NCI-H1417 (cell line): ENCODE results near the gene TMEM212.
A peak's percentile ranks its signal among the peaks of the same experiment; 100 is the strongest.
"Not testable (repeated sequence)": the region's sequence is repeated elsewhere in the genome, so short reads cannot be mapped to it uniquely, and the experiment has no call there.

Experiments
- DNase-seq, 3 experiments: peaks; one replicate each; lab custom pipeline; 2025; lab: John Stamatoyannopoulos, UW

TMEM212 gene

DNA sequence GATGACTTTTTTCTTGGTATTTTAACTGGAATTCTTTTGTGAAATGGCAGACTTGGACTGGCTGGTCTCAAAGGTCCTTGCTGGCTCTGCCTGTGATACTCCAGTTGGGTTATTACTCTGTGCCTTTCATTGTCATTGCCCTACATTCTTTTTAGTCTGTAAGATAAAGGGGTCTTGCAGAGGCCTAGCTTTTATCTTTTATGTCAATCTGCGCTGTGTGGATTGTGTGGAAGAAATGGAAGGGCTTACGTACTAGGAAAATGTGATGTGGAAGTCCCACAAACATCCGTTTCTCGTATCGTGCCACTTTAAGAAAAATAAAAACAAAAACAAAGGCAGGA lies 8.7 kb upstream of the TMEM212 start:
- DNase-seq, result no peak

DNA sequence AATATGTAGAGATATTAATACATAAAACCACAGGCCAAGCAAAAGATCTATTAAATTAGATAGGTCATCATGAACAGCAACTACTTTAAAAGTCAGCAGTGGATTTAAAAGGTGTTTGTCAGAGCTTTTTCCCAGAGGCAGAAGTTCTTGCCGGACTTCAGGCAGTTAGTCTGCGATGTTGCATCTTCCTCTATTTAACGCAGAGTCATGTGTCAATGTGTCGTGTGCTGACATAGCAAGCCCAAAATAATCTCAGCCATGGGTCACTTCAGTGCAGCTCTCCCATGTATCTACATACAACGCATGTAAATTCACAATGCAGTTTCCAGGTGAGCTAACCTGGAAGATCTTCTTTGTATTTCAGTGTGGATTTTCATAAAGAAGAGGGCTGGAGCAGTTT lies 8.0 kb upstream of the TMEM212 start:
- DNase-seq, result no peak

DNA sequence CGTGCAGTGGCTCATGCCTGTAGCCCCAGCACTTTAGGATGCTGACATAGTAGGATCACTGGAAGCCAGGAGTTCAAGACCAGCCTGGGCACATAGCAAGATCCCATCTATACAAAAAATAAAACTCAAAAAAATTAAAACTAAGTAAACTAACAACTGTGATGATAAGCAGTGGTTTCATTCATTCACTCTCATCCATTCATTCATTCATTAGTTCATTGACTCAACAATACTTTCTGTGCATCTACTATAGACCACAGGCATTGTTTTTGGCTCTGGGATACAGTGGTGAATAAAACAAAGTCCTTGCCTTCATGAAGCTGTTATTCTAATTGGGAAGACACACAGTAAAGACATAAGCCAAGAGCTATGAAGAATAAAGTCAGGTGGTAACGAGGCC lies 7.5 kb upstream of the TMEM212 start:
- DNase-seq, result no peak

DNA sequence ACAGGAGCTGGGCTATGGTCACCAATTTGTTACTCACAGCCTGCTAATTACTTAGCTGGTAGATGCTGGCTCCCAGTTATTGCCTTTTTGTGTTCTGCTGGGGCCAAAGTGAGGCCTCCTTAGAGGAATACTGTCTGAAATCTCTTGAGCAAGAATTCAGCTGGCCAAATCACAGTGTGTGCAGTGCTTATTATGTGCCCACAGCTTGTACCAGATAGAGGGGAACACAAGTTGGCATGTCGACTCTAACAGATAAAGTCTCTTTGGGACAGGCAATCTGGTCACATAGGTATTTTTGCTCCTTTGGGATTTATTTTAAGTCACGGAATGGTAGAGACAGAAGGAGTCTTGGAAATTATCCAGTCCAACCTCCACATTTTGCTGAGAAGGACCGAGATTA lies 6.3 kb upstream of the TMEM212 start:
- no peak for DNase-seq

DNA sequence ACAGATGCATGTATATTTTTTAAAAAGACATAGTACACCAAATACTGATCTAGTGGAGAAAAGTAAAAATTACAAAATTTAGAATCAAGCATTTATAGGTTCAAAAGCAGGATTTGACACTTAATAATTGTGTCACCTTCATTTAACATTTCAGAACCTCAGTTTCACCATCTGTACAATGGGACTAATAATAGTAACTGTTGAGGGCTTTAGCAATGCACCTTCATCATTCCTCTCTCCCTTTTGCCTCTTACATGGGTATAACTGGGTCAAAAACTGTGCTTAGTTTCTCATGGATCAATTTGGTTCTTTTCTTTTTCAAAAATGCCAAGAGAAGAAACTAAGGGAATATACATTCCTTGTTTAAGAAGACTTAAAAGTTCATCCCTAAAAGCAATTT lies 5.5 kb upstream of the TMEM212 start:
- DNase-seq, result no peak

DNA sequence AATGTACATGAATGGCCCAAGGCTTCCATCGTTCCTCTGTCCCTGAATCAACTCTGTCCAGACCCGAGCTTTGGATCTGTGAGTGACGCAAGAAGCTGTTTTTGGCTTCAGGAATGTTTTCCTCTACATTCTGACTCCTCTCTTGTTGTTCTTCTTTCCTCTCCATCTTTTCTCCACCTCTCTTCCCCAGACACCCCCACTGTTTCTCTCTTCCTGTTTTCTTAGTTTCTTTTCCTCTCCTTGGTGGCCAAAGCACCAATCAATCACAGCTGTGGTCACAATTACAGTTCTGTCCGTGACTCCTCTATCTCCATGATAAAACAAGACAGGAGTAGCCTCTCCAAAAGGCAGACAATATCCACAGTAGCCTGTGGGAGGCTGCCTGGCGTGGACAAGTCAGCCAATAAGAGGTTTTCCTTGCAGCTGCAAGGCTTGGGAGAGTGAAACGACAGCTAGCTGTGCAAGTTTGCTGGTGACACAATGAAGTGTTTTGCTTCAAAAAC lies 4.9 kb upstream of the TMEM212 start:
- DNase-seq, result peak in 1 of 3 experiments; percentile 21

DNA sequence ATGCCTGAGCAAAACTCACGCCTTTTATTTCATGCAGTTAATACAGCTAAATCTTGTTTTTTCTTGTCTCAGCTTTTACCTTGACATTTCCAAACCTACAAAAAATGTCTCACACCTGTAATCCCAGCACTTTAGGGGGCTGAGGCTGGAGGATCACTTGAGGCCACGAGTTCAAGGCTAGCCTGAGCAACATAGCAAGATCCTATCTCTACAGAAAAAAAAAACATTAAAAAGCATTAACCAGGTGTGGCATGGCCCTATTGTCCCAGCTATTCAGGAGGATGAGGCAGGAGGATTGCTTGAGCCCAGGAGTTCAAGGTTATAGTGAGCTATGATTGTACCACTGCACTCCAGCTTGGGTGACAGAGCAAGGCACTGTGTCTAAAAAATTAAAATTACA lies 3.9 kb upstream of the TMEM212 start:
- no peak for DNase-seq

DNA sequence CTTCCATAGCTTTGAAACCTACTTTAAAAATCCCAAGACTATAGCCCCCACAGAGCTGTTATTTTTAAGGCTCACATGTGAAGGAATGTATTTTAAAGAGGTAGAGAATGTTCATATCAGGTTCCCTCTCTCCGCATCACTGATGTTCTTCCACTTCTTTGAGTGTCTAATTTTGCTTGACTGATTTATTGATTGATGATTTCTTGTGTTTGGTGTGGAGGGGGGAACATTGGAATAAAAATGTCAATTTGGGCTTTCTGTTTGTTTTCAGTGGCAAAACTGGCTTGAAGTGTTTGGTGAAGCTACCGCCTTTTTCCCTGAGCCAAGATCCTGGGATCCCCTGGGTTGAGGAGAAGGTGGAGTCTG lies 2.7 kb upstream of the TMEM212 start:
- DNase-seq, result no peak

DNA sequence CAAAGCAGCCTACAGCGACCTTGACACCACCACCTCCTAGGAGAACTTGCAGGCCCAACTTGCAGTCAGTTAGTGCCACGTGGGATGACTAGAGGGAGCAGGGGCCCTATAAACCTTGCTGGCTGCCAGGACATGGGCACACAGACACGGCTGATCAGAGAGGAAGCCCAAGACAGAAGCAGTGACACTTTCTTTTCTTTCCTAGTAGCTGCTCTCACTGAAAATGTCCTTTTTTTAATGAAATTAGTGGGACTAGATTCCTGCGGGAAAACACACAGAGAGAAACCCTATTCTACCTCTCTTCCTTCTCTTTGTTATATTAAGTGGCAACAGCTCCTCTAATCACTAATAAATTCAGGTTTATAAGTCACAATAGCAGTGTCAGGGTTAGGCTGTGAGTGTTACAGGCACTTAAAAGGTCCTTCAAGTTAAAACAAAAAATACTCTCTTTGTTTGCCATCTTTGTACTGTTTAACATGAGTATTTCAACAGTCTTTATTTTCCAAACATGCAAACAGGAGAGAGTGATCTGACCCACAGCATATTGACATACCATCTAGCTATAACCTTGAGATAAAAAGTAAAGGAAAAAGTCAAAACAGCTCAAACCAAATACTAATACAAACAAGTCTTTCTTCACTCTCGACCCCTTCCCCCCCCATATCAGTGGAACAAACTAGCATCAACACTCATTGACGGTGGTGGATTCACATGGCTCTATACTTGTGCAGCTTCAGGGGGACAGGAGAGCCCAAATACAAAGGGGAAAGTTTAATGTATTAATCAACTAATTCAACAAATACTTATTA lies 2.1 kb upstream of the TMEM212 start:
- no peak for DNase-seq

DNA sequence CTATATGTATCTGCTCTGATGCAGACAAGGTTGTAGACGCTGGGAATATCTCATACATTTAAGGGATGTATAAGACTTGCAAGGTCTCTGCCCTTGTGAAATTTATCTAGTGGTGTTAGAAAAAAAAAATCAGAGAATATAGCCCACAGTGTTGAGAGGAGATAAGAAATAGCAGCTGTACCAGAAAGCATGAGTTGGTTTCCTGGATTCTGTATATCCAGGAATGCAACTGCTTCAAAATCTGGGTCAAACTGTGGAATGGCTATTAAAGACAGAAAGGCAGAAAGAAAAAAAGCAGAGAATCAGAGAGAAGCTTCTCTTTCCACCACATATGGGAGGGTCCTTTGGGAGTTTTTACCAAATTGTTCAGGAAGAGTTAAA lies 1.5 kb upstream of the TMEM212 start:
- DNase-seq, result no peak

DNA sequence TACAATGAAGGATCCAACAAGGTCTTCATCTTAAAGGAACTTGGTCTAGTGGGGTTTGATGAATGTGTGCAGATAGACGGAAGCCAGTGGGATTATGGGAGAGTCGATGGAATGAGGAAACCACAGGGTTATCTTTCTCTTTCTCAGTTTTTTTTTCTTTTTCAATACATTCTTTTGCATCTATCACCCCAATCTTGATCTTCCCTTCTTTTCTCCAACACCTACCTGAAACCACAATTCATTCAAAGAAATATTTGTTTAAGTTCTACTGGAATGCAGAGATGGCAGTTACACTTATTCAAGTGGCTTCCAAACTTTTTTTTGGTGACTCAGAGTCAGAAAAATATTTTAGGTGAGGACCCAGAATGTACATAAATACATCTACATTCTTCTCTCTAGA lies 1.7 kb downstream of the TMEM212 start:
- DNase-seq, result no peak

DNA sequence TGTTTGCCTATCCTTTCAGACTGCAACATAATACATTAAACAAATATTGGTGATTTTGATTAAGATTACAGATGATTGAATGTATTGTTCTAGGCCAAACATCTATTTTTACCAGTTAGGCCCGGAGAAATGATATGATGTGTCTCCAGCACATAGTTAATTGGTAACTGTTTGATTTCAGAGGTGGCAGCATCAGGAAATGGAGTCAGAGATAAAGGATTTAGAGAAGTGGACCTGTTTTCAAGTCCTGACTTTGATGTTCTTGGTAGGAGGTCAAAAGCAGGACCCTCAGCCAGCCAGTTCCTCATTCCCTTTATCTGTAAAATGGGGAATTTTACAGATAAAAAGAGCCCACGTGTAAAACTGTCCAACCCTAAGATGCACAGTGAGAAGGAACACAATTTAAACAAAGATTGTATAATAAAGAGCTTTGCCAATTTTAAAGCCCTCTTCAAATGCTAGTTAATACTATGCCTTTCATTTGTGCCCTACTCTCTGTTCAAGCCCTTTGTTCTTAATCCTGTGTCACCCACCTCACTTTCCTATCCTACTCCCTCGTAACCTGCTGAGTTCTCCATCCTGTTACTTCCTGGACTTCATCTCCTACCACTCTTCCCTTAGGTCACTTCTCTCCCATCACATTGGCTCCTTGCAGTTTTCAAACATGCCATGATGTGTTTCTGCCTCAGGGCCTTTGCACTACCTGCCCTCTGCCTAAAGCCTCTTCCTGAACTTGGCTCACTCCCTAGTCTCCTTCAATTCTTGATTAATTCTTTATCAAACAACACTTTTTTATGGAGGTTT lies 2.5 kb downstream of the TMEM212 start:
- DNase-seq, result no peak

DNA sequence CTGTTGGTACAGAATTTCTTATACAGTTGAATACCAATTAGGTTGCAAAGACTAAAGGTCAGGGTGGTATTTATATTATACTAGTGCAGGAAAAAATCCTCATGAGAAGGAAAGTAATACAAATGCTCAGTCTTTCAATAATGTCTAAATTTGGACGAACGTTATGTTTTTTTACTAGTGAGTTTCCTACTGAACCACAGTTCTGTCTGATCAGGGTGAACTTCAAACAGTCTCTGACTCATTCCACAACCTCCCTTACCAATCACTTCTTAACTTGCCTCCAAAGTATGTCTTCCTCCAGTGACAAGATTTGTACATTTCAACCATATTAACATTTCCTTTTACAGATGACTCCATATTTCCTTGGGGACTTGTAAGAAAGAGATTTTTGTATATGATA lies 3.4 kb downstream of the TMEM212 start:
- no peak for DNase-seq

DNA sequence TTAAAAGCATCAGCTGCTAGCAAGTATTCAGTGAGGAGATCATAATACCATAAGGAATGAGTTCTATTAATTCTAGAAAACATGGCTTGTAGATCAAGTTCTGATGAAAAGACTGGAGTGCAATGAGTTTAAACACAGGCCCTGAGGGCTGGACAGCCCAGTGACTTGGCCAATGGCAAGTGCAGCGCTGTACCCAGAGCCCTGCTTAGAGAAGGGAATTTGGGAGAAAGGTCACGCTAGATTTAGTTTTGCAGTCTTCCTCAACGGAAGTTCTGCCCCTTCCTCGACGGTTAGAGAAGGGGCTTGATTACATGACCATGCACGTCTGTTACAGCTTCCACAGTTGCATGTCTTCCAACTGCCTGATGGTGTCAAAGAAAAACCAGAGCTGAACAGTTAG lies 4.0 kb downstream of the TMEM212 start:
- no peak for DNase-seq

DNA sequence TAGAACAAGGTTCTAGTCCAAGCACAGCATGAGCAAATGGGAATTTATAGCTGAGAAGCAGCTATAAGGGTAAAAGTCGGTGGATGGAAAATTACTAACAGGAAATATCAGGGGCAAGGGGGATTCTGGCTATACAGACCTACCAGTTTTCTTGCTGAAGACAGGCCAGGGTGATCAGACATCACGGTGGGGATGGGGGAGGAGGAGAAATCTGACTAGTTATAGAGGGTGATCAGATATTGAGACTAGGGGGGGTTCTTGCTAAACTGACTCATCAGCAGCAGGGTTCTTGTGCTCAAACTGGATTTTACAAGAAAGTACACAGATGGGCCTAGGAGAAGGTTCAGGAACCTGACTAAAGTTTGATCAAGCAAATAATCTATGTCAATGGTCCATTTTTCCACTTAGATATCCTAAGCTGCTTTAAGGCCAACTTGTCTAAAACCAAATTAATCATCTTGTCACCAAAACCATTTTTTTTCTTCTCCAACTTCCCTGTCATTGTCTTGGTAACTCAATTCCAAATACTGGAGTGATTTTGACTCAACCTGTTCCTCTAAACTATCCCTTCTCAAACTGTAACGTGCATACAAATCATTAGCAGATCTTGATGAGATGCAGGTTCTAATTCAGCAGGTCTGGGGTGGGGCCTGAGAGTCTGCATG lies 4.6 kb downstream of the TMEM212 start:
- DNase-seq, result no peak

DNA sequence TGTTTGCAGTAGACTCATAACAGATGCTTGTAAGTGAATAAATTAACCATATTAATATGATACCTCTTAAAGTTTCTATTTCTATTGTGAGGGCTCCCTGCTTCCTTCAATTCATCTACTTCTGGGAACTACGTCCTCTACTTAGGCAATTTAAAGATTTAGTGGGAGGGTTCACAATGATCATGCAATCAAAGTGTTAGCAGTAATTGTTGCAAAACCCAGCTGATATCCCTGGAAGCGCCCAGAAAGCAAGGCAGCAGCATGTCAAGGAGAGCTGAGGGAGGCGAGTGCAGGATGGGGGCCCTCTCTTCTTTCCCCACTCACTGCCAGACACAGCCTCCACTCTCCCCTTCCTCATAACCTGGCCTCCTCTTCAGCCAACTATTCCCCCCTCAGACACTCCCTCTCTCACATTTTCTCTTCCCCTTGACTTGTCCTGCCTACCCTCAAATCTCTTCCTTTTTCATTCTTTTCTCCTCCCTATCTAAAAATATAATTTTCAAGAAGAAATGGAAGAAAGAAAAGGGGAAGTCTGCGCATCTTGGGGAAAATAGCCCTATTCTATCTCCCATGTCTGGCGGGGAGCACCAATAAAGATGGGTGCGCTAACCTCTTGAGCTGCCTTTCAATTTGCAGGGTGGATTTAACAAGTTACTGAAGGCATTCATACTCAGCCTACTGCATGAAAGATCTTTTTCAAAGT lies 6.6 kb downstream of the TMEM212 start:
- no peak for DNase-seq

DNA sequence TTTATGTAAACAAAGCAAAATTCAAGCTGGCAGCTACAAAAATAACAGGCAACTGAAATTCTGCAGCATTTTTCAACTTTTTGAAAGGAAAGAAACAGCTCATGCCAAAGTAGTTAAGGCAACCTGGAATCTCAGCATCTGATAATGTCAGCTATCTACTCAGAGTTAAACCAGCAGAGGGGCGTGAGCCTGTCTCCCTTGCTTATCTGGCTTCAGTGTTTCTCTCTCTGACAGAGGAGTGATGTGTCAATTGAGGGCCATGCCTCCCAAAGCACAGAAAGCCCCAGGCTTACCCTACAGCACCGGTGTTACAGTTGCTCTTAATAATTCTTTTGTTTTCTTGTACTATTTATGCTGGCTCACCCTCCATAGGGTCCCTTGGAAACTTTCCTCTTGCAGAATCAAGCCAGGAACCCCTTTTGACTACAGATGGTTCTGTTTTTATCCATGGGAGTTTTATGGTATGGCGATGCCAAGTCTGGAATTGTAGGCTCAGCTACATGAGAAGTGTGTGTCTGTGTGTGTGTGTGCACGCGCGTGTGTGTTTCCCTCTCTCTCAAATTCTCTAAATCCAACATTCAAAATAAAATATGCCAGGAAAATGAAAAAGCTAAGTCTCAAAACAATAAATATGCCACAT lies 7.3 kb downstream of the TMEM212 start:
- no peak for DNase-seq

DNA sequence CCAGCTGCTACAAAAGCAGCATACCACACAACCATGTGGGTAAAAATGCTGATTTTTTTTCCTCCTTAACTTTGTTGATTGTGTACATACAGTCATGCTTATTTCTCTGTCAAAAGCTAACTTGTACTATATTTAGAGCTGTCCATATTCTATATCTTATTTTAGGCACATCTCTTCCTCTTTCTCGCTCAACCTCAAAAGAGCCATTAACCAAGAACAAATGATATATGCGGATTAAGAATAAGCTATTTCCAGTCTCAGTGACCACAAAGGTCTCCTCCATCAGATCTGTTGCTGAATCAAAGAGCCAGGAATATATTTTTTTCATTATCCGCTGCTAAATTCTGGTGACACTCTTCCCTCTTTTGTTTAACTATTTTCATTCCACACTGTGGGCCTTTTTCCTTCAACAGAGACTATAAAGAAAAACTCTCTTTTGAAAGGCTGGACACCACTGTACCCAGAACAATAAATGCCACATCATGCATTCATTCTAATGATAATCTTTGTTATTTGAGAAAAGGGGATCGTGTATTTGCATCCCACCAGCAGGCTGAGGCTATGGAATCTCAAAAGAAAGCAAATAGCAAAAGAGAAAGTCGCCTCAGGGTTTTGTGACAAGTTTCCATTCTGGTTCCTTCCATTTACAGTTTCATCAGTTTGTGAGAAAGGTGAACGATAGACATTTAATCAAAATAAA lies 8.0 kb downstream of the TMEM212 start:
- DNase-seq, result no peak

DNA sequence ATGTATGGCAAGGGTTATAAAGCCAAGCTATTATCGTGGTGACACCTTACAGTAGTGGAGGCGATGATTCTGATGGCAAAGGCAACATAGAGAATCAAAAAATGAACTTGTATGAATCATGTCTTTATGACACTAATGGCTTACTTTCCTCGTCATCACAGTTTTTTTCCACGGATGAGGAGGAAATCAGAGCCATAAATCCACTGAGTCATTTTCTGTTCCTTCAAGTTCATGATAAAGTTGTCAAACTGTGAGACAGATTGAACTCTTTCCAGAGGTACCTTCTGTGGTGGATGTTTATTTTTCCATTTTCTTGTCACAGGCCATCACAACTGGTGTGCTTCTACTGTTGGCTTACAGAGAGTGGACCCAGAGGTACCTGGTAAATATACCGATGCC lies 8.5 kb downstream of the TMEM212 start:
- DNase-seq, result no peak

DNA sequence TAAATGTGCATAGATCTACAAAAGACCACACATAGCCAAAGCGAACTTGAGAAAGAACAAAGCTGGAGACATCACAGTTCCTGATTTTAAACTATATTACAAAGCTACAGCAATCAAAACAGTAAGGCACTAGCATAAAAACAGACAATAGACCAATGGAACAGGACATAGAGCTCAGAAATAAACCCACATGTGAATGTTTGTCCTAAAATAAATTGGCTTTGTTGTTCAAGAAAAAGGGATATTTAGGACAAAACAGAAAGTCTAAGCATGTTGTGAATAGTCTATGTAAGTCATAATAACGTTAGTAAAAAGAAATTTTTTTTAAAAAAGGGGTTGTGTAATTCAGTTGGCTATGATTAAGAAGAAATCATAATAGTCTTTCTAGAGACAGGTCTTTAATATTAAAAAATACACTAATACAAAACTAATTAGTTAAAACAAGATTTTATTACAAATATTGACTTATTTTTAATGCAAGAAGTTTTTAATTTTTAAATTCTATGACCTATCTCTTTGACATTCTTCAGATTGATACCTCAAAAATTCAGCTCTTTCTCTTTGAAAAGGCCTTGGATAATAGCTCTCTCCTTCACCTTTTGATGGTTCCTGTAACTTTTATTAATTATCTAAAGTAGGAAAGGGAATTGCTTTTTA lies 11.6 kb downstream of the TMEM212 start:
- peak in 1 of 3 experiments; percentile 5 for DNase-seq

DNA sequence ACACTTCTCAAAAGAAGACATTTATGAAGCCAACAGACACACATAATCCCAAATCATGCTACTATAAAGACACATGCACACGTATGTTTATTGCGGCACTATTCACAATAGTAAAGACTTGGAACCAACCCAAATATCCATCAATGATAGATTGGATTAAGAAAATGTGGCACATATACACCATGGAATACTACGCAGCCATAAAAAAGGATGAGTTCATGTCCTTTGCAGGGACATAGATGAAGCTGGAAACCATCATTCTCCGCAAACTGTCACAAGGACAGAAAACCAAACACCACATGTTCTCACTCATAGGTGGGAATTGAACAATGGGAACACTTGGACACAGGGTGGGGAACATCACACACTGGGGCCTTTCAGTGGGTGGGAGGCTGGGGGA lies 15.6 kb downstream of the TMEM212 start:
- DNase-seq, result not testable (repeated sequence)
